NK-92 treated with Interleukin-12 subunit alpha and Interleukin-12 subunit beta, amount 100 ng/mL, for 24 hours (cell line): ENCODE data around the gene PRPSAP2.
"Not testable (repeated sequence)": the region's sequence is repeated elsewhere in the genome, so short reads cannot be mapped to it uniquely, and the experiment has no call there.

Experiments
- DNase-seq: peaks from one replicate; lab custom pipeline; 2025; lab: John Stamatoyannopoulos, UW

Gene PRPSAP2

DNA sequence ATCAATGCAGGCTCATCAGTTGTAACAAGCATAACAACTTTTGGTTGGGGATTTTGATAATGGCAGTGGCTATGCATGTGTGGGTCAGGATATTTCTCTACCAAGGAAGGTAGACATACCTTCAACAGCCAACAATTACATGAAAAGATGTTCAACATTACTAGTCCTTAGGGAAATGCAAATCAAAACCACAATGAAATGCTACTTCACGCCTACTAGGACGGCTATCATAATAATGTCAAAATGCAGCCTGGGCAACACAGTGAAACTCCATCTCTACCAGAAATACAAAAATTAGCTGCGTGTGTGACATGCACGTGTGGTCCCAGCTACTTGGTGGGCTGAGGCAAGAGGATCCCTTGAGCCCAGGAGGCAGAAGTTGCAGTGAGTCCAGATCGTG lies 86.7 kb downstream of the PRPSAP2 start:
- no peak for DNase-seq

GRCh38 chr17:18946536-18946935 lies 88.6 kb downstream of the PRPSAP2 start:
- no peak for DNase-seq

DNA sequence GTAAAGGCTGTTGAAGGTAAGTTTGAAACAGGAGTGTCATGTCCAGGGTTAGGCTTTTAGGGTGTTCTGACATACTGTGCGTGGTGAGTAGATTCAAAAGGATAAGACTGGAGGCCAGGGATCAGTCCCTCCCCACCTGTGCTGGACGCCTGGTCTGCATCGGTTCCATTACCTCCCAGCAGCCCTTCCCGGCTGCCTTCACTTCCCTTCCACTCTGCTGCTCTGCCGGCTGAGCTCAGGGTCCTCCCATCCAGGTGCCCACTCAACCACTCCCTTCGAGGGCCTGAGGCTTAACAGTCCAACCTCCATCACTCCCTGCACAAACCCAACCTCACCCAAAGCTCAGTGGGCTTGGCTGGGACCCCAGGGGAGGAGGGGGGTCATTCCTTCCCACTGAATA lies 89.9 kb downstream of the PRPSAP2 start:
- no peak for DNase-seq

DNA sequence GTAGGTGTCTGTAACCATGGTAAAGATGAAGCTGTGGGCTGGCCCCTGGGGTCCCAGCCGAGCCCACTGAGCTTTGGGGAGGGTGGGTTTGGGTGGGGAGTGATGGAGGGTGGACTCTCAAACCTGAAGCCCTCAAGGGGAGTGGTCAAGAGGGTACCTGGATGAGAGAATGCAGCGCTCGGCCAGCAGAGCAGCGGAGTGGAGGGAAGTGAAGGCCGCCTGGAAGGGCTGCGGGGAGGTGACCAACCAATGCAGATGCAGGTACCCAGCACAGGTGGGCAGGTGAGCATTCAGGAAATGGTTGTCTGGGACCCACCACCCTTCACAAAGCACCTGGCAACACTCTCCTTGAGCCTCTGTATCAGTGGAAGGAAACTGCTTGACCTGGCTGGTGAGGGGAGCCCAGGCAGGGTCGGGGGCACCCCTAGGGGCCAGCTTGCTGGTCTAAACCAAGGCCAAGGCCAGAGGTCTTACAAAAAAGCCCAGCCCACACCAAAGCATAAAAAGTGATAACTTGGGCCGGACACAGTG lies 90.6 kb downstream of the PRPSAP2 start:
- no peak for DNase-seq

GRCh38 chr17:18949566-18949965 lies 91.6 kb downstream of the PRPSAP2 start:
- DNase-seq = no peak

- DNase-seq = no peak
These were observed 92.4 kb downstream of the PRPSAP2 start for GRCh38 chr17:18950346-18950745.

DNA sequence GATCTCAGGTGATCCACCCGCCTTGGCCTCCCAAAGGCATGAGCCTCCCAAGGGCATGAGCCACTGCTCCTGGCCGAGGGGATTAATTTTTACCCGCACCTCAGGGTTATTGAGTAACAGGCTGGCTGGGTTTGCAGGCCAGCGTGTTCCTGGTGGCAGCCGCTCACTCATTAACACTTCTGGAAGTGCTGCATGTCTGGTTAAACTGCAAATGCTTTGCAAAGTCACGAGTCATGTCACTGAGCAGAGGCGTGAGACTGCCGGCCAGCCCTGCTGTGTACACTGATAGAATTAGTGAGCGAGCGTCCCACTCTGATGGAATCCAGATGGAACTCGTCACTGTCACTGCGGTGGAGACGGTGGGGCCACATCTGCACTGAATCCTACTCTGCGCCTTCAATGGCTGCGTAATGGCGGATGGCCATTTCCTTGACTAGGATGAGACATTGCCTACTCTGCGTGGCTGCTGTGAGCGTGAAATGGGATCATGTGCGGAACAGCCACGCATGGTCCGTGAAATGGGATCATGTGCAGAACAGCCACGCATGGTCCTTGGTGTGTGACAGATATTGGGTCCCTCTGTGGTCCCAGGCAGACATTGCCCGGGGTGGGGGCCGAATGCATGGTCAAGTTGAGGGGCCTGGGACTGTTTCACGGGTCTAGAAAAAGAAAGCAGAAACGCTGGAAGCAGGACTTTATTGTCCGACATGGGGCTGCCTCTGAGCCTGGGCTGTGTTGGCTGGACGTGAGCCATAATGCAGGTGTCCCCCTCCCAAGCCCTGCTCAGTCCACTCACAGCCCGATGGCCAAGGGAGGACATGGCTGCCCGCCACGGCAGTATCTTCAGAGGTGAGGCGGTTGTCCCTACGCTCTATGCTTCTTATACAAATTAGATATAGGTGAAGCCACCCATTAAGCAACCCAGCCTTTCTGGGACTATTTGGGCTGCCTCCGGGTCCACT lies 93.3 kb downstream of the PRPSAP2 start:
- DNase-seq = no peak

- DNase-seq = no peak
These were observed 94.3 kb downstream of the PRPSAP2 start, which contains the start of gene SLC5A10 for GRCh38 chr17:18951941-18952842. SLC5A10 (plus strand) TSS chr17:18952165; CDS start chr17:18952206, 41 bp downstream.

GRCh38 chr17:18953231-18953728 lies 95.3 kb downstream of the PRPSAP2 start:
- DNase-seq = no peak

DNA sequence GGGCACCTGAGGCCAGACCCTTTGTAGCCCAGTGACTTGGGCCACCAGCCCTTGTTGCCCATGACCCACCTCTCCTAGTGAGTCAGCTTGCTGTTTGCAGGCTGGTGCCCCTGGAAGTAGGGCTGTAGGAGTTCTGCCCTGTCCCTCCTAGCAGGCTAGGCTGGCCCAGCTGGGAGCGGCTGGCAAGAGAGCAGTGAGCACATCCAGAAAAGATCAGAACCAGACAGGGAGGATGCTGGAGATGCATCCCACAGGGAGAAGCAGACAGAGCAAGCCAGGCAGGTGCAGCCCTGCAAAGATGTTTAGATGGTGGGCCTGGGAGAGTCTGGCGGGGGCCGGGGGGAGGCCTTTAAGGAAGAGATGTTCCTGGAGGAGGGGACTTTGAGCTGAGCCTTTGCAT lies 96.4 kb downstream of the PRPSAP2 start:
- no peak for DNase-seq

GRCh38 chr17:18955009-18955408 lies 97.1 kb downstream of the PRPSAP2 start:
- no peak for DNase-seq

GRCh38 chr17:18956021-18956420 lies 98.1 kb downstream of the PRPSAP2 start:
- not testable (repeated sequence) for DNase-seq

DNA sequence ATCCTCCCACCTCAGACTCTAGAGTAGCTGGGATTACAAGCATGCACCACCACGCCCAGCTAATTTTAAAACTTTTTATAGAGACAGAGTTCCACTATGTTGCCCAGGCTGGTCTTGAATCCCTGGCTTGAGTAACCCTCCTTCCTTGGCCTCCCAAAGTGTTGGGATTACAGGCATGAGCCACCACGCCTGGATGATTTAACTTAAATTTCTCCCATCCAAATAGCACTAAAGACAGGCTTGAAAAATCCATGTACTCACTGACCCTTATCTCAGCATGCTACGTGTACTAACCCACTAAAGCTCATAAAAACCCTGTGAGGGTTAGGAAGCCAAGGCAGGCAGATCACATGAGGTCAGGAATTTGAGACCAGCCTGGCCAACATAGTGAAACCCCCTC lies 98.7 kb downstream of the PRPSAP2 start:
- no peak for DNase-seq

- no peak for DNase-seq
These were observed 99.9 kb downstream of the PRPSAP2 start for GRCh38 chr17:18957831-18958230.

- DNase-seq = no peak
These were observed 100.7 kb downstream of the PRPSAP2 start for GRCh38 chr17:18958611-18959010.

DNA sequence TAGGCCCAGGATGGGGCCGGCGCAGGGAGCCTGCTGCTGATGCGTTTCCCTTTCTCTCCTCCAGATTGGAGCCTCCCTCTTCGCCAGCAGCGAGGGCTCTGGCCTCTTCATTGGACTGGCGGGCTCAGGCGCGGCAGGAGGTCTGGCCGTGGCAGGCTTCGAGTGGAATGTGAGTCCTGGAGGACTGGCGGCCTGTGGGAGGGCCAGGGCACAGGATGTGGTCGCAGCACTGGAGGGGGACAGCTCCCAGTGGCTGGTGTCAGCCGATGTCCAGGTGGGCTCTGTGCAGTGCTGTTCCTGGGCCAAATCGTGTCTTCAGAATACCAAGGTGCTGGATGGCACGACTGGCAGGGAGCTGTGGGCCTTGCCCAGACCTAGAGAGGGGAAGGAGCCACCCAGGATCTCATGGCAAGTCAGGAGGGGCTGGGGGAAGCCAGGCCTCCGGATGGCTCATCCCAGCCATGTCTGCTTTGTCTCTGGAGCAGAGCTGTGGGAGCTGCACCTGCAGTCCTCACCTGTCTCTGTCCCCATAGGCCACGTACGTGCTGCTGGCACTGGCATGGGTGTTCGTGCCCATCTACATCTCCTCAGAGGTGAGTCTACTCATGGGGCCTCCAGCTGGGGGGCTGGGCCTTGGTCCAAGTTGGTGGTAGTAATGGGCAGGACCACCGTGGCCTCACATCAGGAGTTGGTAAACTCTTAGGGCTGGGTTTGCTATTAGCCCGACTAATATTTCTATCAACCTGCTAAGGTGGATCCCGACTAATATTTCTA lies 101.3 kb downstream of the PRPSAP2 start:
- no peak for DNase-seq

DNA sequence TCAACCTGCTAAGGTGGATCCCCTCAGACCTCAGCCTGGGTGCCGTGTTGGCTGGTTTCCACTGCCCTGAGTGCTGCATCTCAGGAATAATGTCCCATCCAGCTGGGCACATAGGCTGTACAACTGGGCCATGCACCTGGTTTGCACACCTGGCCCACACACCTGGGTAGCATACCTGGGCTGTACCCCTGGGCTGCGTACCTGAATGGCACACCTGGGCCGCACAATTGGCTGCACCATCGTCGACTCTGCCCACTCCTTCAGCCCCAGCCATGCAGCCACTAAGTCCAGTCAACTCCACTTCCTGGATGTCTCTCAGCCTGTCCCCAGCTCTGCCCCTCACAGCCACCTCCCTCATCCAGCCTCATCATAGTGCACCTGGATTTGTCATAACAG lies 101.9 kb downstream of the PRPSAP2 start:
- DNase-seq = no peak

DNA sequence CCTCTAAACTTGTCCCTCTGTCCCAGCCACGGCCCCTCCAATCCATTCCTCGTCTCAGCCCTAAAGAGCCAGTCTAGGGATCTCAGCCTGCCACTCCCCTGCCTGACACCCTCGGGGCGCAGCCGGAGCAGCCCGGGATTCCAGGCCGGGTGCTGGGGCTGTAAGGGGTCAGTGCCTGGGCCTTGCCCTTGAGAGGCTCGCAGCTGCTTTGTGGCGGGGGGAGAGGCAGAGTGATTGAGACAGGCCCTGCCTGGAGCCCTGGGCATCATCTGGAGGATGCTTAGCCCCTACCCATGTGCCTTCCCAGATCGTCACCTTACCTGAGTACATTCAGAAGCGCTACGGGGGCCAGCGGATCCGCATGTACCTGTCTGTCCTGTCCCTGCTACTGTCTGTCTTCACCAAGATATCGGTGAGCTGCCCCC lies 102.3 kb downstream of the PRPSAP2 start:
- DNase-seq = no peak

- DNase-seq = peak; percentile 36
These were observed 103.0 kb downstream of the PRPSAP2 start for GRCh38 chr17:18960803-18961511.

DNA sequence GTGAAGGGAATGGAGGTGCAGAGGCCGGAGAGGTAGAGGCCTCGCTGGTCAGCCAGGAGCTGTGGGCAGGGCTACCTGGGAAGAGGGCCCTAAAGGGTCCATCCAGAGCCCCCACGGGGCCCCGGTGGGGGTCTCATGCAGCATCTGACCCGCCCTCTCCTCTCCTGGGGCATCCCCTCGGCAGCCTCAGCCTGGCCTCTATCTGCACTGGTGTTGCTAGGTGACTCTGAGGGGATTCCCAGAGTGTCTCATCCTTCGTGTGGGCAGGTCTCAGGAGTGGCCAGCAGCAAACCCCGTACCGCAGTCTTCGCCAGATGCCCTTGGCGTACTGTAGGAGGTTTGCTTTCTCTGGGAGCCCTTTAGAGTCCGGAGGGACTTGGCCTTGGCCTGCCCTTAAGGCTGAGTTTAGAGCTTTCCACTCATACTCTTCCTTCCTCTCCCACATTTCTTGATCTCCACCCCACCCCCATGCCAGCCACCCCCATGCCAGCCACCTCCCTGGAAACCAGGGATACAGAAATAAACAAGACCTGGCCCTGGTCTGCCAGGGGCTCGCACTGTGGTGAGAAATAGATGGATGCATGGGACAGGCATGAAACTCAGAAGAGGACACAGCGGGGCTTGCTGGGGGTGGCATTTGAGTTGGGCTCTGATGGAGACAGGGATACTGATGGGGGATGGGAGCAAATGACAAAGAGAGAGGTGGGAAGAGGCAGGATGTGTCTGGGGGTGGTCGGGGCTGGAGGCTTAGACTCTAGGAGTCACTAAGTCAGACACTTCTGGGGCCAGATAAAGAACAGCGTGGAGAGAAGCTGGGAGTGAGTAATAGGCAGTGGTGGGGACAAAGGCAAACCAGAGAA lies 103.9 kb downstream of the PRPSAP2 start:
- DNase-seq = no peak
